SK-N-SH treated with all-trans-retinoic acid at 6 μM for 48 hours (cell line): ENCODE data around the gene SMCO4.

Experiments used
- ATAC-seq: fragments of 200-7000 bp; cut with Tn5 transposase; 3 replicates; pipeline ENCODE4 v1.9.1; 2020; ENCODE audit warnings: mild to moderate bottlenecking, moderate library complexity
- ARNTL ChIP-seq: fragments of 450-650 bp; formaldehyde crosslinking; IDR thresholded peaks from 2 replicates; pipeline ENCODE4 v1.5.0; 2020; ENCODE audit warnings: low read depth, mild to moderate bottlenecking, moderate library complexity, borderline replicate concordance
- BACH2 ChIP-seq: fragments of 250-450 bp; sonication (Bioruptor Pico); IDR thresholded peaks from 2 replicates; pipeline ENCODE4 v1.9.0; 2021; ENCODE audit warnings: mild to moderate bottlenecking, borderline replicate concordance
- CREB5 ChIP-seq: fragments of 250-450 bp; sonication (Bioruptor Pico); IDR thresholded peaks from 2 replicates; pipeline ENCODE4 v1.5.1; 2020; ENCODE audit warnings: low read depth, mild to moderate bottlenecking, moderate library complexity
- CSRNP3 ChIP-seq: fragments of 250-450 bp; sonication (Bioruptor Pico); IDR thresholded peaks from 2 replicates; pipeline ENCODE4 v1.5.1; 2021; ENCODE audit warnings: mild to moderate bottlenecking, moderate library complexity
- ESRRG ChIP-seq: fragments of 250-450 bp; sonication (Bioruptor Pico); IDR thresholded peaks from 2 replicates; pipeline ENCODE4 v1.6.1; 2021; ENCODE audit warnings: mild to moderate bottlenecking
- GLIS3 ChIP-seq: fragments of 250-450 bp; sonication (Bioruptor Pico); IDR thresholded peaks from 2 replicates; pipeline ENCODE4 v1.5.0; 2020; ENCODE audit warnings: mild to moderate bottlenecking, moderate library complexity
- OSR1 ChIP-seq: fragments of 250-450 bp; sonication (Bioruptor Pico); IDR thresholded peaks from 2 replicates; pipeline ENCODE4 v1.8.0; 2022; ENCODE audit warnings: moderate library complexity, mild to moderate bottlenecking, inconsistent platforms
- PATZ1 ChIP-seq: fragments of 250-450 bp; sonication (Bioruptor Pico); IDR thresholded peaks from 2 replicates; pipeline ENCODE4 v1.8.0; 2020; ENCODE audit warnings: mild to moderate bottlenecking, moderate library complexity, borderline replicate concordance
- POU6F1 ChIP-seq: fragments of 250-450 bp; sonication (Bioruptor Pico); IDR thresholded peaks from 2 replicates; pipeline ENCODE4 v1.8.0; 2021; ENCODE audit warnings: low read depth, mild to moderate bottlenecking, moderate library complexity, borderline replicate concordance
- PPARA ChIP-seq: fragments of 250-450 bp; sonication (Bioruptor Pico); IDR thresholded peaks from 2 replicates; pipeline ENCODE4 v1.5.0; 2020; ENCODE audit warnings: mild to moderate bottlenecking, borderline replicate concordance
- RARB ChIP-seq: fragments of 250-450 bp; sonication (Bioruptor Pico); IDR thresholded peaks from 2 replicates; pipeline ENCODE4 v1.8.0; 2021; ENCODE audit warnings: mild to moderate bottlenecking, moderate library complexity
- SNAI2 ChIP-seq: fragments of 250-450 bp; sonication (Bioruptor Pico); IDR thresholded peaks from 2 replicates; pipeline ENCODE4 v1.5.0; 2020; ENCODE audit warnings: mild to moderate bottlenecking, moderate library complexity
- TCF4 ChIP-seq: fragments of 250-450 bp; sonication (Bioruptor Pico); IDR thresholded peaks from 2 replicates; pipeline ENCODE4 v1.8.0; 2021; ENCODE audit warnings: mild to moderate bottlenecking, moderate library complexity, borderline replicate concordance
- ZC3H10 ChIP-seq: fragments of 250-450 bp; sonication (Bioruptor Pico); IDR thresholded peaks from 2 replicates; pipeline ENCODE4 v1.5.1; 2021; ENCODE audit warnings: mild to moderate bottlenecking, moderate library complexity
- ZNF565 ChIP-seq: fragments of 450-650 bp; formaldehyde crosslinking; conservative IDR thresholded peaks from 2 replicates; pipeline ENCODE4 v1.5.0; 2020; ENCODE audit warnings: low read depth, mild to moderate bottlenecking, moderate library complexity
- ZNF70 ChIP-seq: fragments of 450-650 bp; formaldehyde crosslinking; IDR thresholded peaks from 2 replicates; pipeline ENCODE4 v1.5.0; 2020; ENCODE audit warnings: mild to moderate bottlenecking, moderate library complexity
- ZNF8 ChIP-seq: fragments of 450-650 bp; formaldehyde crosslinking; IDR thresholded peaks from 2 replicates; pipeline ENCODE4 v1.5.0; 2020; ENCODE audit warnings: mild to moderate bottlenecking, moderate library complexity
- TF ChIP-seq, protein P1 (sequence below): fragments of 250-450 bp; sonication (Bioruptor Pico); IDR thresholded peaks from 2 replicates; pipeline ENCODE4 v1.5.0; 2020; ENCODE audit warnings: mild to moderate bottlenecking, moderate library complexity

Gene SMCO4

GRCh38 chr11:93543292-93543977 lies at the start of gene SMCO4:
Gene SMCO4 (minus strand): TSS chr11:93543391. CDS start chr11:93479189, 64,202 bp downstream.
- ATAC-seq = peak; percentile 93
- no peak for TF ChIP-seq PATZ1
- TF ChIP-seq CSRNP3 (CRISPR knock-in tag) = no peak
- TF ChIP-seq CREB5 (CRISPR knock-in tag) = no peak
- TF ChIP-seq ZNF565 (CRISPR knock-in tag) = no peak
- TF ChIP-seq GLIS3 (CRISPR knock-in tag) = no peak
- TF ChIP-seq ARNTL (CRISPR knock-in tag) = no peak
- TF ChIP-seq OSR1 = no peak
- no peak for TF ChIP-seq PPARA
- no peak for TF ChIP-seq TCF4 (CRISPR knock-in tag)
- no peak for TF ChIP-seq ESRRG (CRISPR knock-in tag)
- TF ChIP-seq ZNF70 (CRISPR knock-in tag) = no peak

GRCh38 chr11:93591247-93591898 lies 48.2 kb upstream of the SMCO4 start:
- no peak for ATAC-seq
- no peak for TF ChIP-seq SNAI2 (CRISPR knock-in tag)
- TF ChIP-seq ZNF565 (CRISPR knock-in tag) = no peak
- TF ChIP-seq ZC3H10 (CRISPR knock-in tag) = no peak
- no peak for TF ChIP-seq PATZ1
- TF ChIP-seq CSRNP3 (CRISPR knock-in tag) = no peak
- TF ChIP-seq ZNF8 = no peak
- TF ChIP-seq GLIS3 (CRISPR knock-in tag) = no peak
- no peak for TF ChIP-seq TCF4 (CRISPR knock-in tag)
- TF ChIP-seq POU6F1 (CRISPR knock-in tag) = no peak
- no peak for TF ChIP-seq CREB5 (CRISPR knock-in tag)
- TF ChIP-seq, protein P1, sequence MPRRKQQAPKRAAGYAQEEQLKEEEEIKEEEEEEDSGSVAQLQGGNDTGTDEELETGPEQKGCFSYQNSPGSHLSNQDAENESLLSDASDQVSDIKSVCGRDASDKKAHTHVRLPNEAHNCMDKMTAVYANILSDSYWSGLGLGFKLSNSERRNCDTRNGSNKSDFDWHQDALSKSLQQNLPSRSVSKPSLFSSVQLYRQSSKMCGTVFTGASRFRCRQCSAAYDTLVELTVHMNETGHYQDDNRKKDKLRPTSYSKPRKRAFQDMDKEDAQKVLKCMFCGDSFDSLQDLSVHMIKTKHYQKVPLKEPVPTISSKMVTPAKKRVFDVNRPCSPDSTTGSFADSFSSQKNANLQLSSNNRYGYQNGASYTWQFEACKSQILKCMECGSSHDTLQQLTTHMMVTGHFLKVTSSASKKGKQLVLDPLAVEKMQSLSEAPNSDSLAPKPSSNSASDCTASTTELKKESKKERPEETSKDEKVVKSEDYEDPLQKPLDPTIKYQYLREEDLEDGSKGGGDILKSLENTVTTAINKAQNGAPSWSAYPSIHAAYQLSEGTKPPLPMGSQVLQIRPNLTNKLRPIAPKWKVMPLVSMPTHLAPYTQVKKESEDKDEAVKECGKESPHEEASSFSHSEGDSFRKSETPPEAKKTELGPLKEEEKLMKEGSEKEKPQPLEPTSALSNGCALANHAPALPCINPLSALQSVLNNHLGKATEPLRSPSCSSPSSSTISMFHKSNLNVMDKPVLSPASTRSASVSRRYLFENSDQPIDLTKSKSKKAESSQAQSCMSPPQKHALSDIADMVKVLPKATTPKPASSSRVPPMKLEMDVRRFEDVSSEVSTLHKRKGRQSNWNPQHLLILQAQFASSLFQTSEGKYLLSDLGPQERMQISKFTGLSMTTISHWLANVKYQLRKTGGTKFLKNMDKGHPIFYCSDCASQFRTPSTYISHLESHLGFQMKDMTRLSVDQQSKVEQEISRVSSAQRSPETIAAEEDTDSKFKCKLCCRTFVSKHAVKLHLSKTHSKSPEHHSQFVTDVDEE (CRISPR knock-in tag) = no peak
- no peak for TF ChIP-seq BACH2 (CRISPR knock-in tag)
- no peak for TF ChIP-seq ZNF70 (CRISPR knock-in tag)
- TF ChIP-seq ARNTL (CRISPR knock-in tag) = no peak
- no peak for TF ChIP-seq ESRRG (CRISPR knock-in tag)
- TF ChIP-seq RARB (CRISPR knock-in tag) = no peak
